GM12801 (cell line): ENCODE data around the gene KNDC1.

Experiments
- CTCF ChIP-seq: IDR thresholded peaks from one replicate; pipeline ENCODE4 v1.5.1; 2011; ENCODE audit warnings: control low read depth; ENCODE audit not compliant: insufficient read length; ENCODE audit errors: extremely low read depth

KNDC1 gene

GRCh38 chr10:133235932-133236331, 75.9 kb downstream of the KNDC1 start:
- no peak for TF ChIP-seq CTCF

- TF ChIP-seq CTCF, result no peak
These were observed 76.6 kb downstream of the KNDC1 start for GRCh38 chr10:133236401-133237240.

- no peak for TF ChIP-seq CTCF
These were observed 77.2 kb downstream of the KNDC1 start for GRCh38 chr10:133237241-133237587.

GRCh38 chr10:133237588-133238465, 77.8 kb downstream of the KNDC1 start, which contains the start of gene VENTX:
Gene VENTX, plus strand, starts transcription at chr10:133237855. Its CDS starts 60 bp downstream, at chr10:133237915.
- no peak for TF ChIP-seq CTCF

GRCh38 chr10:133238466-133238804, 78.4 kb downstream of the KNDC1 start:
- TF ChIP-seq CTCF, result no peak

GRCh38 chr10:133239990-133240389, 80.0 kb downstream of the KNDC1 start:
- TF ChIP-seq CTCF, result no peak

GRCh38 chr10:133241501-133242205, 81.6 kb downstream of the KNDC1 start:
- no peak for TF ChIP-seq CTCF
